T-helper 1 cell (primary cell): ENCODE results near the gene SH2D3A.
"Not testable (repeated sequence)": the region's sequence is repeated elsewhere in the genome, so short reads cannot be mapped to it uniquely, and the experiment has no call there.

Experiments used
- DNase-seq, 5 donors: peaks; one replicate each; pipeline ENCODE4 v3.0.0-alpha.2; 2012 to 2020

Gene SH2D3A

DNA sequence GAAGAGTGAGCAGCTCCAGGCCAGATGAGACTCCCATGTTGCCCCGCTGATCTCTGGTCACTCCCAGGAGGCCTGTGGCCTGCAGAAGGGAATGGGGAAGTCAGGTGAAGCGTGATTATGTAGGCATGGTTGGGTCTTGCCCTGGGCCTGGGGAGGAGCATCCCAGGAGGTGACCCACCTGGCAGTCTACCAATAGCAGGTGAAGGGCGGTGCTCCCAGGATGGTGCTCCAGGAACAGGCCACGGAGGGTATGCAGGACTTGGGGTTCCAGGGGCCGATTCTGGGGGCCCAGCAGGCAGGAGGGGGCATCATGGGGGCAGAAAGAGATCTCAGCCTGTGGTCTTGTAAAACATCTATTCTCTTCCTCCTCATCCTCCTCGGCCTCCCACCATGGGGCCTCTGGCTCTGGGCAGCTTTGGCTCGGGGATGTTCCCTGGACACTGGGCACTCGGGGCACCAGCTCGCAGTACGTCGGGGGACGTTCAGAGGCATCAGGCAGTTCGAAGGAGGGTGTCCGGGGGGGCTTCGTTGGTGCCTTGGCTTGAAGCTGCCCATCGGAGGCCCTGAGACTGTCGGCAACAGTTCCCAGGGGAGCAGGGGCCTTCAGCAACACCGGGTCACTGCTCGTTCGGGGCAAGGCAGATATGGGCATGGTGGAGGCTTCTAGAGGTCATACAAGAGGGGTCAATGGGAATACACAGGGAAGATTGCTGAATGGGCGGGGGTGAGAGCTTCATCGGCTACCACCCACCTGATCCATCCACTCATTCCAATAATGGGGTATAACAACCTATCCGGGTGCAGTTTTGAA, 12.4 kb downstream of the SH2D3A start:
- DNase-seq = no peak

DNA sequence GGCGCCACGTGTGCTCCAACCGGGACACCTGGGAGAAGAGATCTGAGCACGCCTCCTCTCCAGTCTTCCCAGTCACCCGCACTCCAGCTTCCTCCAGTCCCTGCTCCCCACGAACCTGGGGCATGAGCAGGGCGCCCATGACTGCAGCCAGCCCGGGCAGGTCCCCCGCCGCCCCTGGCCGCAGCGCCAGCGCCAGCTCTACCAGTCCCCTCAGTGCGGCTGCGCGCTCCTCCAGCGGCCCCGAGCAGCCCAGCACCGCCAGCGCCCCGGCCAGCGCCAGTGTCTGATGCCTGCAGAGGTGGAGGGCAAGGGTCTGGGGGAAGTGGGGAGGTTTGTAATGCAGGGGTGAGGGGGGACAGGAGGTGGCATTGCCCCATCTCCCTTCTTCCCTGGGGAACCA, 13.1 kb downstream of the SH2D3A start:
- DNase-seq = no peak

GRCh38 chr19:6753178-6754031, 13.8 kb downstream of the SH2D3A start:
- peak; percentile 61 to 82 (median 67) for DNase-seq

DNA sequence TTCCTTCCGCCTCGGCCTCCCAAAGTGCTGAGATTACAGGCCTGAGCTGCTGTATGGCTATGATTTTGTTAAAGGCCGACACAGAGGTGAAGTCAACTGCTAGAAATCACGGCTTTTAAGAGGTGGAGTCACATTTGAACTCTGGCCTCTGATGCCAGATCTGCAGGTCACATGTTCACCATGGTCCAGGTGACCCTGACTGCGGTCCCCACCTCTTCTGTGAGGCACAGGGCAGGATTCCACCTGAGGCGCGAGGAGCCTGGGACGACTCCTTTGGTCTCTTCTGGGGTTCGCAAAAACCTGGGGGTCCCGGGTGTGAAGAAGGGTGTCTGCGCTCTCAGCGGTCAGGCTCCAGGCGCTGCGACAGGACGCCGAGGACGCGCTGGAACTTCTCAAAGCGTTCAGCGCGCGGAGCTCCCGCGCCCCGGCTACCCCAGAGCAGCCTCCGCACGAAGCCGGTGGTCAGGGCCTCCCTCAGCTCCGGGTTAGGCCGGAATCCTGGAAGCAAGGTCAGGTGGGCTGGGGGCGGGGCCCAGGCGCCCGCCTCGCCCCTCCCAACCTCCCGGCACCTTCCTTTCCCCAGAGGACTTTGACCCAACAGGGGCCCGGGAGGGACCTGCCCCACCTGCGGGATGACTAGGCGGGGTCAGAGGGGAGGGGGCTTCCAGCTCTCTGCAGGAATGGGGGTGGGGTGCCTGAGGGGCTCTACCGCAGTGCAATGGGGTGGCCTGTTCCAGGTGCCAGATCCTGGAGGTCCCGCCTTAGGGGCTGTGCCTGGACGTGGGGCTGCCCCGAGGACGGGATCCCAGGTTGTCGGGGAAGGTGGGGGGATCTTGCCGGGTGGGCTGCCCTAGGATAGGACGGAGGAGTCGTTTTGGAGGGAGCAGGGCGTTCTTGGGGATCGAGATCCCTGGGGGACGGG, 14.7 kb downstream of the SH2D3A start:
- no peak for DNase-seq

GRCh38 chr19:6751189-6751588, 16.0 kb downstream of the SH2D3A start:
- DNase-seq = no peak

GRCh38 chr19:6750062-6750461, 17.2 kb downstream of the SH2D3A start:
- no peak for DNase-seq

DNA sequence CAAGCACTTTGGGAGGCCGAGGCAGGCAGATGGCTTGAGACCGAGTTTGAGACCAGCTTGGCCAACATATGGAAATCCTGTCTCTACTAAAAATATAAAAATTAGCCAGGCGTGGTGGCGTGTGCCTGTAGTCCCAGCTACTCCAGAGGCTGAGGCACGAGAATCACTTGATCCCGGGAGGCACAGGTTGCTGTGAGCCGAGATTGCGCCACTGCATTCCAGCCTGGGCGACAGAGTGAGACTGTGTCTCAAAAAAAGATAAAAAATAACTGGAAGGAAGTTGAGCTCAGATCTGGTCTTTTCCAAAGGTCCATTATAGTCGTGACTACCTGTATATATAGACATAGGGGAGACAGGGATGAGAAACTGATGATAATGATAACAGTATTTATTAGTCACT, 18.7 kb downstream of the SH2D3A start:
- DNase-seq = not testable (repeated sequence)

- DNase-seq = no peak
Observed at GRCh38 chr19:6745965-6746364, 21.3 kb downstream of the SH2D3A start.

DNA sequence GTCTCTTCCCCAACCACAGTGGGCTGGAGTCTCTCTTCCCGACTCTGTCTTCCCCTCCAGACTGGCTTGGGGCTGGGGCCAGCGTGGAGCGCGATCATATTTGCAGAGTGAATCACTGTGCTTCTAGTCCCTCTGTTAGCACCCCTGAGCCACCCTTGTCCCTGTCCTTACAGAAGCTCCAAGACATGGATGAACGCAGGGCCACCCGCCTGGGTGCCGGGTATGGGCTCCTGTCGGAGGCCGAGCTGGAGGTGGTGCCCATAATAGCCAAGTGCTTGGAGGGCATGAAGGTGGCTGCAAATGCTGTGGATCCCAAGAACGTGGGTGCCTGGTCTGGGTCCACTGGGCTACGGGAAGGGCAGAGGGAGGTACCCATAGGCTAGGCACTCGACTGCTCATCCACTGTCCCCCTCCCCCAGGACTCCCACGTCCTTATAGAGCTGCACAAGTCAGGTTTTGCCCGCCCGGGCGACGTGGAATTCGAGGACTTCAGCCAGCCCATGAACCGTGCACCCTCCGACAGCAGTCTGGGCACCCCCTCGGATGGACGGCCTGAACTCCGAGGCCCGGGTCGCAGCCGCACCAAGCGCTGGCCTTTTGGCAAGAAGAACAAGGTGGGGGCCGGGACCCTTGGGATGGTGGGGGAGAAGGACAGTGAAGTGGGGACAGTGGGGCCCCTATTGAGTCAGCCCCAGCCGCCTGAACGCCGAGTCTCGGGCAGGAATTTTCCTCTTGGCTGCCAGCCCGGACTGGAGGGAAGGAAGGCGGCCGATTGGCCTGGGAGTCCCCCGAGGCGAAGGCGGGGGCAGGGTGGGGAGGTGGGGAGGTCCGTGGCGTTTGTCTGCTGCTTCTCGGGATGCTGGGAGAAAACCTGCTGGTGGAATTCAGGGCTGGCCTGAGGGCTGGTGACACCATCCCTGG, 22.6 kb downstream of the SH2D3A start:
- DNase-seq = no peak

- DNase-seq = no peak
Observed at GRCh38 chr19:6743714-6744380, 23.4 kb downstream of the SH2D3A start.

- DNase-seq = no peak
Observed at GRCh38 chr19:6743066-6743465, 24.2 kb downstream of the SH2D3A start.

- DNase-seq = no peak
Observed at GRCh38 chr19:6740589-6741343, 26.5 kb downstream of the SH2D3A start.

DNA sequence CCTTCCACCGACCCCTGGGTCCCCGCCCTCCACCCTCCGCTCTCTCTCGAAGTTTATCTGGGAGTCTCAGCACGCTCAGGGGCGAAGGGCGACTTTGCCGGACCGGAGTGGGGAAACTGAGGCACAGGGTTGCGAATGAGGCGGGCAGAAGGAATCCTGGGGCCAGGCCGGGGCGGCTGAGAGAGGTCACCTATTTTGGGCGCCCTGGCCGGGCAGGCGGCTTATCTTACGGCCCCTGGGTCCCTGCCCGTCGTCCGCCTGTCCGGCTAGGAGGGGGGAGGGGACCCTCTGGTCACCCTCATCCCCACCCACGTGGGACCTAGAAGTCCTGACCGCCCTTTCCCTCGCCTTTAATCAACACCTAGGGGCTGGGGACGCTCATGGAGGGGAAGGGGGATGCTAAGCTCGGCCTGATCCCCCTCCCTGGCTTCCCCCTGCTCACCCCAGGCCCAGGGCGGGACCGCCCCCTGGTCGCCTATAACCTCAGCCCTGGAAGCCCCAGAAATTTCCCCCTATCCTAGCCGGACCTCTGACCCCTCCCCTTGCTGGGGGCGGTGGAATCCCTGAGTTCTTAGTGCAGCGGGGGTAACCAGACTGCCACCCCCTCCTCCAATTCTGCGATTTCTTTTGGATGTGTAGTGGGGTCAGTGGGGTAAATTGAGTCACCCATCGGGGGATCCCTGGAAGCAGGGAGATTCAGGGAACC, 27.2 kb downstream of the SH2D3A start:
- DNase-seq = no peak

- DNase-seq = peak; percentile 68 to 82 (median 73)
Observed at GRCh38 chr19:6739390-6739882, 27.8 kb downstream of the SH2D3A start, which contains the start of gene TRIP10. TRIP10 (plus strand) TSS chr19:6739680; CDS start chr19:6739762, 82 bp downstream.

GRCh38 chr19:6738787-6739389, 28.3 kb downstream of the SH2D3A start:
- DNase-seq = peak in 2 of 5 donors; percentile 26 to 27

GRCh38 chr19:6737873-6738786, 29.1 kb downstream of the SH2D3A start:
- DNase-seq = peak; percentile 40 to 89 (median 65)

DNA sequence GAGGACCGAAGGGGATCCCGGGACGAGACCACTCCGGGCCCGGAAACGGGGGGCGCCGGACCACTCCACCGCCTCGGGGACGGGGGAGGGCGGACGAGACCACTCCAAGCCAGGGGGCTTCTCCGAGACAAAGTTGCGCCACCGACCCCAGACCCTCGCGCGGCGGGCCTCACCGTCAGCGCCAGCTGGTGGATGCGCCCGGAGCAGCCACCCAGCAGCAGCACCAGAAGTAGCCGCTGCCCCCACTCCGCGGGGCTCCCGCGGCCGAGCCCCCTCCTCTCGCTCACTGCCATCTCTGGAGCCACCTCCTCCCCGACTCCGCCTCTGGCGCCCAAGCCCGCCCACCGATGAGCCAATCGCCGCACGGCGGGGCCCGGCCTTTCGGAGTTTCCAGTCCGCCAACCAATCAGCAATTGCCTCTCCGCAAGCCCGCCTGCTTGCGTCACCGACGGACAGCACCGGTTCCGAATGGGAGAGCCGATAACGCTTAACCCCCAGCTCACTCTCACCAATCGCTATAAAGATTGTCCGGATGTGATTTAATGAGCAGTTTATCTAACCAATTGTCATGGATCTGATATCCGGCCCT, 29.9 kb downstream of the SH2D3A start, which contains the start of gene GPR108:
Gene GPR108 (minus strand): TSS at position 297 of the 589 bp plus-strand sequence. CDS start 4 bp downstream, at position 293.
- DNase-seq = peak; percentile 97 to 100 (median 99)
